SK-N-SH (cell line): ENCODE results near the gene TCF12. TPM values are rescaled to one million over a fixed set of nuclear protein-coding genes. Genes with fewer than 3 reads are reported as not detected.

Experiments used
- CTCF ChIA-PET: fragments of 300-600, 350-600 bp; formaldehyde crosslinking; extraction: SDS; loops from one replicate; lab custom pipeline; 2021; lab: Yijun Ruan, JAX
- POLR2A ChIA-PET: fragments of 350-600 bp; sonication (Branson Sonifier 250); formaldehyde crosslinking; extraction: SDS; loops from one replicate; lab custom pipeline; 2020; ENCODE audit warnings: antibody characterized with exemption, inconsistent platforms; lab: Yijun Ruan, JAX
- DNase-seq: peaks from one replicate; pipeline ENCODE4 v3.0.0; 2012
- H2AFZ ChIP-seq: fragments of 200-600 bp; sonication (generic); 2 replicates; pipeline ENCODE4 v1.8.1; 2016; ENCODE audit warnings: antibody characterized with exemption, mild to moderate bottlenecking, low read depth
- H3F3A ChIP-seq: fragments of 200-600 bp; sonication (generic); replicated peaks from 2 replicates; pipeline ENCODE3; 2016; ENCODE audit warnings: antibody characterized with exemption, mild to moderate bottlenecking; ENCODE audit not compliant: insufficient read depth
- H3K27ac ChIP-seq, 2 experiments: fragments of 200-500 bp in 1 of 2; fragments of 200-600 bp in 1 of 2; sonication (Bioruptor generic) in 1 of 2; sonication (generic), shearing (Covaris generic) in 1 of 2; 2 replicates each; pipeline versions ENCODE4 v1.5.1 to v1.6.1; 2014 to 2016; ENCODE audit warnings: low read depth in 2 of 2, inconsistent platforms in 1 of 2, low read length in 1 of 2, mild to moderate bottlenecking in 1 of 2, mixed read lengths in 1 of 2
- H3K27me3 ChIP-seq: fragments of 200-600 bp; sonication (generic), shearing (Covaris generic); 2 replicates; pipeline ENCODE4 v1.6.1; 2016; ENCODE audit warnings: mixed run types; ENCODE audit not compliant: insufficient read depth
- H3K36me3 ChIP-seq, 2 experiments: fragments of 200-500 bp in 1 of 2; fragments of 200-600 bp in 1 of 2; sonication (Bioruptor generic) in 1 of 2; sonication (generic) in 1 of 2; replicated peaks in 1 of 2; 2 replicates each; pipeline versions ENCODE3 to v1.5.1; 2014 to 2016; ENCODE audit warnings: low read length in 1 of 2, mild to moderate bottlenecking in 1 of 2; ENCODE audit not compliant: insufficient read depth in 2 of 2, control insufficient read depth in 1 of 2
- H3K4me1 ChIP-seq, 2 experiments: fragments of 200-500 bp in 1 of 2; fragments of 200-600 bp in 1 of 2; sonication (Bioruptor generic) in 1 of 2; sonication (generic), shearing (Covaris generic) in 1 of 2; 2 replicates each; pipeline versions ENCODE4 v1.5.1 to v1.6.1; 2014 to 2016; ENCODE audit warnings: low read depth in 1 of 2, low read length in 1 of 2, mixed run types in 1 of 2; ENCODE audit not compliant: insufficient read depth in 2 of 2, control insufficient read depth in 1 of 2
- H3K4me2 ChIP-seq: fragments of 200-600 bp; sonication (generic), shearing (Covaris generic); 2 replicates; pipeline ENCODE4 v1.6.1; 2017; ENCODE audit warnings: mixed run types
- H3K4me3 ChIP-seq, 2 experiments: fragments of 200-500 bp in 1 of 2; fragments of 200-600 bp in 1 of 2; sonication (Bioruptor generic) in 1 of 2; sonication (generic), shearing (Covaris generic) in 1 of 2; 2 replicates each; pipeline versions ENCODE4 v1.5.1 to v1.8.1; 2014 to 2016; ENCODE audit warnings: low read depth in 2 of 2, inconsistent platforms in 1 of 2, low read length in 1 of 2, mild to moderate bottlenecking in 1 of 2, mixed read lengths in 1 of 2, moderate library complexity in 1 of 2
- H3K79me2 ChIP-seq: fragments of 200-600 bp; sonication (generic); 2 replicates; pipeline ENCODE4 v1.8.1; 2017; ENCODE audit warnings: mild to moderate bottlenecking; ENCODE audit not compliant: insufficient read depth
- H3K9ac ChIP-seq: fragments of 200-600 bp; sonication (generic); 2 replicates; pipeline ENCODE4 v1.6.1; 2017; ENCODE audit warnings: mixed run types
- H3K9me2 ChIP-seq: fragments of 200-600 bp; sonication (generic); 2 replicates; pipeline ENCODE4 v1.6.1; 2017; ENCODE audit warnings: mixed run types
- H3K9me3 ChIP-seq: fragments of 200-600 bp; sonication (generic); 2 replicates; pipeline ENCODE4 v1.6.1; 2017; ENCODE audit warnings: mixed run types, mild to moderate bottlenecking, moderate library complexity
- H4K20me1 ChIP-seq: fragments of 200-600 bp; sonication (generic); 2 replicates; pipeline ENCODE4 v1.6.1; 2017; ENCODE audit warnings: mild to moderate bottlenecking, mixed run types; ENCODE audit not compliant: insufficient read depth
- CTCF ChIP-seq: fragments of 200-600 bp; sonication (generic); IDR thresholded peaks from 2 replicates; pipeline ENCODE4 v1.6.1; 2017; ENCODE audit warnings: antibody characterized with exemption, mild to moderate bottlenecking, moderate library complexity
- EP300 ChIP-seq, 2 experiments: IDR thresholded peaks; 2 replicates each; pipeline versions ENCODE4 v1.4.0 to v1.6.1; 2012; ENCODE audit warnings: borderline replicate concordance in 1 of 2, low read depth in 1 of 2, low read length in 1 of 2
- EZH2phosphoT487 ChIP-seq: fragments of 200-600 bp; sonication (generic); IDR thresholded peaks from 2 replicates; pipeline ENCODE4 v1.6.1; 2017; ENCODE audit warnings: low read depth, mixed run types, mild to moderate bottlenecking, antibody characterized with exemption, moderate library complexity, borderline replicate concordance
- IRF3 ChIP-seq: fragments of 150-350 bp; IDR thresholded peaks from 2 replicates; pipeline ENCODE4 v1.6.1; 2016; ENCODE audit warnings: mild to moderate bottlenecking, low read depth, low read length
- JUND ChIP-seq: IDR thresholded peaks from 2 replicates; pipeline ENCODE4 v1.4.0; 2012
- NRF1 ChIP-seq: IDR thresholded peaks from 2 replicates; pipeline ENCODE4 v1.6.1; 2012; ENCODE audit warnings: low read depth, mild to moderate bottlenecking, low read length
- PBX3 ChIP-seq: IDR thresholded peaks from 2 replicates; pipeline ENCODE4; 2012
- POLR2AphosphoS5 ChIP-seq: IDR thresholded peaks from 2 replicates; pipeline ENCODE4 v1.6.1; 2012; ENCODE audit warnings: low read depth, low read length
- RCOR1 ChIP-seq: fragments of 150-350 bp; IDR thresholded peaks from 2 replicates; pipeline ENCODE4 v1.6.1; 2017; ENCODE audit warnings: antibody characterized with exemption, low read length
- RFX5 ChIP-seq: IDR thresholded peaks from 2 replicates; pipeline ENCODE4 v1.6.1; 2012; ENCODE audit warnings: mild to moderate bottlenecking, improper control_type of control experiment, low read length
- TCF12 ChIP-seq: IDR thresholded peaks from 2 replicates; pipeline ENCODE4 v1.4.0; 2012
- YY1 ChIP-seq: IDR thresholded peaks from 2 replicates; pipeline ENCODE4 v1.4.0; 2012; ENCODE audit warnings: low read depth, mild to moderate bottlenecking
- WGBS: methylation state at CpG from one replicate; pipeline ENCODE4 v1.1.6; 2017; ENCODE audit warnings: low lambda C conversion rate; 5-methylcytosine and 5-hydroxymethylcytosine counted together
- polyA plus RNA-seq, 3 experiments: library from polyadenylated mRNA; depleted of rRNA; stranded (reverse); fragments of >200 nt; gene quantifications; 2 replicates each; pipeline ENCODE4 v1.2.3, GENCODE V29; 2012

TCF12 gene
- polyA plus RNA-seq, 1 of the 3 experiments (the other 2 are of a cell fraction) = 49.6 TPM

GRCh38 chr15:57286446-57287122, 368.1 kb downstream of the TCF12 start:
- no peaks in the 10 kb centered on the region for H4K20me1 ChIP-seq
- H3K4me3 ChIP-seq = no peak overlapping the region
- WGBS = 97% methylated on average over 7 of the region's 7 CpGs
- TF ChIP-seq TCF12 (no peak), JUND (no peak), POLR2AphosphoS5 (no peak), RCOR1 (no peak), EP300 (IDR thresholded peaks at IDR 0.05; ENCODE audit: borderline replicate concordance in 1 of 2, low read depth in 1 of 2, low read length in 1 of 2) (no peak), NRF1 (no peak), RFX5 (no peak), YY1 (no peak), EZH2phosphoT487 (no peak)
- ChIA-PET POLR2A (no interaction called here), CTCF (interaction anchor here (0.9 to 4.0 kb wide), 4 partner anchors 20 to 255 kb away, joined by 3 to 22 read pairs (median 3); no protein-coding TSS in a partner anchor)
- no peak for DNase-seq
- H3K27ac ChIP-seq = no peak overlapping the region
- no peaks in the 10 kb centered on the region for H3K4me1 ChIP-seq
- no peak overlapping the region for H3K9ac ChIP-seq
- no peaks in the 10 kb centered on the region for H3K79me2 ChIP-seq
- H3K9me3 ChIP-seq = no peaks in the 10 kb centered on the region
- no peak overlapping the region for H2AFZ ChIP-seq
- no peaks in the 10 kb centered on the region for H3K27me3 ChIP-seq
- H3F3A ChIP-seq = peaks cover 5% of the 10 kb centered on the region
- peaks cover 67 to 79% of the 10 kb centered on the region in 2 experiments for H3K36me3 ChIP-seq
- no peak overlapping the region for H3K4me2 ChIP-seq
- H3K9me2 ChIP-seq = no peaks in the 10 kb centered on the region

GRCh38 chr15:57287123-57287521, 368.7 kb downstream of the TCF12 start:
- Histone ChIP-seq H3K79me2 (no peaks in the 10 kb centered on the region), H3K36me3 (peaks cover 63 to 78% of the 10 kb centered on the region in 2 experiments), H3K9ac (no peak overlapping the region), H3K4me2 (no peak overlapping the region), H3K27me3 (no peaks in the 10 kb centered on the region), H3K4me3 (no peak overlapping the region), H3K9me3 (no peaks in the 10 kb centered on the region), H3K9me2 (no peaks in the 10 kb centered on the region), H3K4me1 (no peaks in the 10 kb centered on the region), H4K20me1 (no peaks in the 10 kb centered on the region), H3F3A (peaks cover 6% of the 10 kb centered on the region), H3K27ac (no peak overlapping the region), H2AFZ (no peak overlapping the region)
- POLR2A ChIA-PET = no interaction called here
- no peak for DNase-seq
- WGBS = 56% methylated on average over 2 of the region's 2 CpGs
- TF ChIP-seq PBX3 = no peak
- no peak for TF ChIP-seq POLR2AphosphoS5
- TF ChIP-seq CTCF = no peak
- TF ChIP-seq IRF3 = no peak
- no peak for TF ChIP-seq EP300 (IDR thresholded peaks at IDR 0.05; ENCODE audit: borderline replicate concordance in 1 of 2, low read depth in 1 of 2, low read length in 1 of 2)
- TF ChIP-seq TCF12 = no peak
- CTCF ChIA-PET = interaction anchor here (1.7 to 4.0 kb wide), 2 partner anchors 19 to 141 kb away, joined by 3 to 22 read pairs; no protein-coding TSS in a partner anchor
